H9 (cell line): ENCODE data around the gene SLITRK2. TPM values are rescaled to one million over a fixed set of nuclear protein-coding genes. Genes with fewer than 3 reads are reported as not detected.

Experiments used
- DNase-seq: peaks from one replicate; pipeline ENCODE4 v3.0.0-alpha.2; 2017
- H2AFZ ChIP-seq: one replicate; pipeline ENCODE4 v1.6.1; 2013; ENCODE audit warnings: mild to moderate bottlenecking, low read length, control low read depth, moderate library complexity
- H2AK5ac ChIP-seq: 2 replicates; pipeline ENCODE4 v1.6.1; 2013; ENCODE audit warnings: low read length, control low read depth, mixed read lengths; ENCODE audit not compliant: insufficient read length
- H2BK120ac ChIP-seq: one replicate; pipeline ENCODE4 v1.6.1; 2013; ENCODE audit warnings: low read depth, mild to moderate bottlenecking, low read length, control low read depth, inconsistent platforms; ENCODE audit not compliant: poor library complexity, severe bottlenecking
- H2BK12ac ChIP-seq: 2 replicates; pipeline ENCODE4 v1.6.1; 2013; ENCODE audit warnings: low read length, control low read depth, mixed read lengths, low read depth; ENCODE audit not compliant: insufficient read length
- H2BK15ac ChIP-seq: 2 replicates; pipeline ENCODE4 v1.6.1; 2013; ENCODE audit warnings: low read depth, low read length, control low read depth
- H2BK20ac ChIP-seq: one replicate; pipeline ENCODE4 v1.6.1; 2013; ENCODE audit warnings: low read depth, mild to moderate bottlenecking, low read length, control low read depth, inconsistent platforms; ENCODE audit not compliant: poor library complexity, severe bottlenecking
- H2BK5ac ChIP-seq: 2 replicates; pipeline ENCODE4 v1.6.1; 2013; ENCODE audit warnings: low read length, control low read depth, mixed read lengths; ENCODE audit not compliant: insufficient read length
- H3K14ac ChIP-seq: 2 replicates; pipeline ENCODE4 v1.6.1; 2013; ENCODE audit warnings: low read length, control low read depth; ENCODE audit not compliant: insufficient read depth
- H3K18ac ChIP-seq: 2 replicates; pipeline ENCODE4 v1.6.1; 2013; ENCODE audit warnings: low read depth, mild to moderate bottlenecking, mixed read lengths, low read length, control low read depth; ENCODE audit not compliant: insufficient read length
- H3K23ac ChIP-seq: 2 replicates; pipeline ENCODE4 v1.6.1; 2013; ENCODE audit warnings: low read length, control low read depth, mixed read lengths, low read depth; ENCODE audit not compliant: insufficient read length
- H3K23me2 ChIP-seq: 2 replicates; pipeline ENCODE4 v1.6.1; 2013; ENCODE audit warnings: low read depth, mild to moderate bottlenecking, mixed read lengths, low read length, control low read depth; ENCODE audit not compliant: insufficient read length, poor library complexity, severe bottlenecking
- H3K27ac ChIP-seq: 2 replicates; pipeline ENCODE4 v1.5.1; 2013; ENCODE audit warnings: low read length, control low read depth, mixed read lengths, low read depth; ENCODE audit not compliant: insufficient read length
- H3K27me3 ChIP-seq: 2 replicates; pipeline ENCODE4 v1.6.1; 2013; ENCODE audit warnings: low read length, control low read depth, inconsistent platforms; ENCODE audit not compliant: insufficient read depth
- H3K4ac ChIP-seq: 2 replicates; pipeline ENCODE4 v1.6.1; 2013; ENCODE audit warnings: low read depth, mild to moderate bottlenecking, control low read depth, inconsistent platforms, low read length, moderate library complexity
- H3K4me1 ChIP-seq: 2 replicates; pipeline ENCODE4 v1.6.1; 2013; ENCODE audit warnings: low read length, control low read depth, inconsistent platforms; ENCODE audit not compliant: insufficient read depth
- H3K4me2 ChIP-seq: 2 replicates; pipeline ENCODE4 v1.6.1; 2013; ENCODE audit warnings: low read length, control low read depth, mixed read lengths; ENCODE audit not compliant: insufficient read length, insufficient read depth
- H3K56ac ChIP-seq: 2 replicates; pipeline ENCODE4 v1.6.1; 2013; ENCODE audit warnings: low read depth, mild to moderate bottlenecking, mixed read lengths, low read length, control low read depth; ENCODE audit not compliant: insufficient read length
- H3K79me1 ChIP-seq: 2 replicates; pipeline ENCODE4 v1.6.1; 2013; ENCODE audit warnings: low read depth, mild to moderate bottlenecking, moderate library complexity, low read length, control low read depth, inconsistent platforms; ENCODE audit not compliant: insufficient read depth, poor library complexity, severe bottlenecking
- H3K79me2 ChIP-seq: 2 replicates; pipeline ENCODE4 v1.6.1; 2013; ENCODE audit warnings: low read length, control low read depth, inconsistent platforms; ENCODE audit not compliant: insufficient read depth
- H3K9ac ChIP-seq: 2 replicates; pipeline ENCODE4 v1.6.1; 2013; ENCODE audit warnings: low read length, control low read depth, mixed read lengths; ENCODE audit not compliant: insufficient read length; ENCODE audit errors: extremely low read depth
- H3K9me3 ChIP-seq: one replicate; pipeline ENCODE4 v1.6.1; 2013; ENCODE audit warnings: low read depth, low read length, inconsistent platforms; ENCODE audit not compliant: control insufficient read depth
- H3T11ph ChIP-seq: one replicate; pipeline ENCODE4 v1.6.1; 2013; ENCODE audit warnings: mild to moderate bottlenecking, low read length, control low read depth, inconsistent platforms
- H4K20me1 ChIP-seq: one replicate; pipeline ENCODE4 v1.6.1; 2013; ENCODE audit not compliant: control insufficient read depth, insufficient read length, insufficient read depth
- H4K5ac ChIP-seq: 2 replicates; pipeline ENCODE4 v1.6.1; 2013; ENCODE audit warnings: low read depth, mild to moderate bottlenecking, mixed read lengths, low read length, control low read depth; ENCODE audit not compliant: insufficient read length
- H4K8ac ChIP-seq: replicated peaks from 2 replicates; pipeline ENCODE4 v1.6.1; 2013; ENCODE audit warnings: low read length, control low read depth, mixed read lengths, low read depth; ENCODE audit not compliant: insufficient read length
- H4K91ac ChIP-seq: 2 replicates; pipeline ENCODE4 v1.6.1; 2013; ENCODE audit warnings: low read depth, mild to moderate bottlenecking, moderate library complexity, mixed read lengths, low read length, control low read depth; ENCODE audit not compliant: insufficient read length
- H3K27ac Mint-ChIP-seq, 3 experiments: 2 replicates in 2 of 3; 3 replicates in 1 of 3; pipeline ENCODE4 v1.8.0; 2020 to 2021; ENCODE audit warnings: mixed read lengths in 3 of 3, mild to moderate bottlenecking in 1 of 3, moderate library complexity in 1 of 3
- H3K27me3 Mint-ChIP-seq: 2 replicates; pipeline ENCODE4 v1.8.0; 2021; ENCODE audit warnings: low read depth, mild to moderate bottlenecking, moderate library complexity, mixed read lengths
- H3K36me3 Mint-ChIP-seq, 3 experiments: 2 replicates in 2 of 3; 3 replicates in 1 of 3; pipeline ENCODE4 v1.8.0; 2020 to 2021; ENCODE audit warnings: low read depth in 3 of 3, mixed read lengths in 3 of 3; ENCODE audit not compliant: insufficient read depth in 1 of 3
- H3K4me1 Mint-ChIP-seq, 2 experiments: 2 replicates each; pipeline ENCODE4 v1.8.0; 2020; ENCODE audit warnings: mixed read lengths in 2 of 2
- H3K4me3 Mint-ChIP-seq, 2 experiments: 2 replicates in 1 of 2; 3 replicates in 1 of 2; pipeline ENCODE4 v1.8.0; 2020 to 2021; ENCODE audit warnings: mild to moderate bottlenecking in 2 of 2, mixed read lengths in 2 of 2, moderate library complexity in 1 of 2
- H3K9me3 Mint-ChIP-seq, 2 experiments: 2 replicates in 1 of 2; 3 replicates in 1 of 2; pipeline ENCODE4 v1.8.0; 2020; ENCODE audit warnings: mild to moderate bottlenecking in 2 of 2, mixed read lengths in 2 of 2, moderate library complexity in 1 of 2
- WGBS: extraction: QIAGEN DNeasy Blood & Tissue Kit; methylation state at CpG from one replicate; pipeline ENCODE4 v1.1.7; 2013; ENCODE audit warnings: missing lambda C conversion rate, low lambda C conversion rate, mixed read lengths; ENCODE audit not compliant: insufficient read length; ENCODE audit errors: extremely low coverage; 5-methylcytosine and 5-hydroxymethylcytosine counted together
- total RNA-seq: library from RNA; stranded (reverse); gene quantifications from 2 replicates; pipeline ENCODE4 v1.2.1, GENCODE V29; 2021
- TF ChIP-seq, protein P1 (sequence below): fragments of 200-600 bp; sonication (generic); conservative IDR thresholded peaks from 3 replicates; pipeline ENCODE4 v1.8.0; 2021; ENCODE audit warnings: antibody characterized with exemption, mild to moderate bottlenecking

The SLITRK2 gene
- total RNA-seq, 1 experiment from 2014 or later, result 0.09 TPM

GRCh38 chrX:145818186-145819113 is 821 bp downstream of the SLITRK2 start:
- no peak overlapping the region for H4K91ac ChIP-seq
- no peak overlapping the region for H3K27ac ChIP-seq
- no peak overlapping the region for H3K9ac ChIP-seq
- Mint-ChIP-seq H3K27me3 (peaks cover 95% of the 10 kb centered on the region), H3K36me3 (peaks cover 4 to 6% (median 4%) of the 10 kb centered on the region in 3 experiments; a peak in 5 of 7 replicates), H3K9me3 (peaks cover 64 to 70% of the 10 kb centered on the region in 2 experiments), H3K4me3 (peak overlapping the region; percentile 44 to 82), H3K27ac (no peak overlapping the region), H3K4me1 (peaks cover 15 to 20% of the 10 kb centered on the region in 2 experiments)
- peaks cover 57% of the 10 kb centered on the region for H3K27me3 ChIP-seq
- H4K20me1 ChIP-seq, result no peaks in the 10 kb centered on the region
- no peak overlapping the region for H2BK120ac ChIP-seq
- peaks cover 15% of the 10 kb centered on the region for H3K9me3 ChIP-seq
- TF ChIP-seq, protein P1, sequence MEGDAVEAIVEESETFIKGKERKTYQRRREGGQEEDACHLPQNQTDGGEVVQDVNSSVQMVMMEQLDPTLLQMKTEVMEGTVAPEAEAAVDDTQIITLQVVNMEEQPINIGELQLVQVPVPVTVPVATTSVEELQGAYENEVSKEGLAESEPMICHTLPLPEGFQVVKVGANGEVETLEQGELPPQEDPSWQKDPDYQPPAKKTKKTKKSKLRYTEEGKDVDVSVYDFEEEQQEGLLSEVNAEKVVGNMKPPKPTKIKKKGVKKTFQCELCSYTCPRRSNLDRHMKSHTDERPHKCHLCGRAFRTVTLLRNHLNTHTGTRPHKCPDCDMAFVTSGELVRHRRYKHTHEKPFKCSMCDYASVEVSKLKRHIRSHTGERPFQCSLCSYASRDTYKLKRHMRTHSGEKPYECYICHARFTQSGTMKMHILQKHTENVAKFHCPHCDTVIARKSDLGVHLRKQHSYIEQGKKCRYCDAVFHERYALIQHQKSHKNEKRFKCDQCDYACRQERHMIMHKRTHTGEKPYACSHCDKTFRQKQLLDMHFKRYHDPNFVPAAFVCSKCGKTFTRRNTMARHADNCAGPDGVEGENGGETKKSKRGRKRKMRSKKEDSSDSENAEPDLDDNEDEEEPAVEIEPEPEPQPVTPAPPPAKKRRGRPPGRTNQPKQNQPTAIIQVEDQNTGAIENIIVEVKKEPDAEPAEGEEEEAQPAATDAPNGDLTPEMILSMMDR, result no peak
- no peak overlapping the region for H3K18ac ChIP-seq
- no peak overlapping the region for H3T11ph ChIP-seq
- no peaks in the 10 kb centered on the region for H3K4me1 ChIP-seq
- peak; percentile 43 for DNase-seq
- H3K79me1 ChIP-seq, result no peaks in the 10 kb centered on the region
- no peak overlapping the region for H3K14ac ChIP-seq
- H2BK15ac ChIP-seq, result no peak overlapping the region
- no peak overlapping the region for H4K5ac ChIP-seq
- no peak overlapping the region for H2BK12ac ChIP-seq
- no peaks in the 10 kb centered on the region for H3K79me2 ChIP-seq
- no peak overlapping the region for H3K56ac ChIP-seq
- H3K4ac ChIP-seq, result no peak overlapping the region
- H2BK20ac ChIP-seq, result no peak overlapping the region
- H4K8ac ChIP-seq, result no peak overlapping the region
- H2AFZ ChIP-seq, result no peak overlapping the region
- no peak overlapping the region for H3K23ac ChIP-seq
- H2BK5ac ChIP-seq, result no peak overlapping the region
- H3K4me2 ChIP-seq, result peak overlapping the region; percentile 81
- no CpG with 5 or more reads among the region's 70 CpGs for WGBS
- no peak overlapping the region for H2AK5ac ChIP-seq
- H3K23me2 ChIP-seq, result peaks cover 14% of the 10 kb centered on the region
